T follicular helper cell (primary cell): Measurements from ENCODE around the gene CCL20.
"Not testable (repeated sequence)": the region's sequence is repeated elsewhere in the genome, so short reads cannot be mapped to it uniquely, and the experiment has no call there.

ENCODE experiments used
- DNase-seq: peaks from one replicate; pipeline ENCODE4 v3.0.0-alpha.2; 2020; ENCODE audit warnings: low read depth
- total RNA-seq, 2 experiments: gene quantifications; one replicate each; lab custom pipeline; 2026; lab: John Stamatoyannopoulos, UW

The CCL20 gene
- total RNA-seq: 5.6 to 266 reads per million in 2 experiments

GRCh38 chr2:227813562-227814353, at the start of gene CCL20:
Gene CCL20, plus strand, starts transcription at chr2:227813842. Its CDS starts 70 bp downstream, at chr2:227813912.
- DNase-seq: no peak

GRCh38 chr2:227765788-227766372, 47.8 kb upstream of the CCL20 start:
- DNase-seq: no peak

GRCh38 chr2:227766373-227766883, 47.2 kb upstream of the CCL20 start:
- peak; percentile 31 for DNase-seq

- no peak for DNase-seq
Measured at GRCh38 chr2:227767830-227768229, 45.8 kb upstream of the CCL20 start.

- no peak for DNase-seq
Measured at GRCh38 chr2:227772197-227772661, 41.4 kb upstream of the CCL20 start.

GRCh38 chr2:227772932-227773331, 40.7 kb upstream of the CCL20 start:
- no peak for DNase-seq

GRCh38 chr2:227774011-227774624, 39.5 kb upstream of the CCL20 start:
- no peak for DNase-seq

- DNase-seq: no peak
Measured at GRCh38 chr2:227774895-227775842, 38.5 kb upstream of the CCL20 start.

GRCh38 chr2:227780981-227781615, 32.5 kb upstream of the CCL20 start:
- DNase-seq: no peak

GRCh38 chr2:227781841-227782240, 31.8 kb upstream of the CCL20 start:
- DNase-seq: no peak

GRCh38 chr2:227782804-227783203, 30.8 kb upstream of the CCL20 start:
- DNase-seq: no peak

GRCh38 chr2:227783404-227784138, 30.1 kb upstream of the CCL20 start:
- no peak for DNase-seq

GRCh38 chr2:227785293-227785692, 28.3 kb upstream of the CCL20 start:
- DNase-seq: no peak

- no peak for DNase-seq
Measured at GRCh38 chr2:227788561-227789018, 25.1 kb upstream of the CCL20 start.

- DNase-seq: no peak
Measured at GRCh38 chr2:227789803-227790202, 23.8 kb upstream of the CCL20 start.

GRCh38 chr2:227793148-227793712, 20.4 kb upstream of the CCL20 start:
- no peak for DNase-seq

- DNase-seq: no peak
Measured at GRCh38 chr2:227796045-227796711, 17.5 kb upstream of the CCL20 start.

GRCh38 chr2:227796768-227797167, 16.9 kb upstream of the CCL20 start:
- not testable (repeated sequence) for DNase-seq

GRCh38 chr2:227799202-227799601, 14.4 kb upstream of the CCL20 start:
- DNase-seq: no peak
